GM12872 (cell line): Measurements from ENCODE around the gene MRC2.

Source experiments
- TF ChIP-seq, protein P1 (sequence below): IDR thresholded peaks from 3 replicates; pipeline ENCODE4 v1.5.1; 2011; ENCODE audit warnings: low read depth, mild to moderate bottlenecking, low read length, moderate library complexity; ENCODE audit not compliant: insufficient read depth

MRC2 gene

DNA sequence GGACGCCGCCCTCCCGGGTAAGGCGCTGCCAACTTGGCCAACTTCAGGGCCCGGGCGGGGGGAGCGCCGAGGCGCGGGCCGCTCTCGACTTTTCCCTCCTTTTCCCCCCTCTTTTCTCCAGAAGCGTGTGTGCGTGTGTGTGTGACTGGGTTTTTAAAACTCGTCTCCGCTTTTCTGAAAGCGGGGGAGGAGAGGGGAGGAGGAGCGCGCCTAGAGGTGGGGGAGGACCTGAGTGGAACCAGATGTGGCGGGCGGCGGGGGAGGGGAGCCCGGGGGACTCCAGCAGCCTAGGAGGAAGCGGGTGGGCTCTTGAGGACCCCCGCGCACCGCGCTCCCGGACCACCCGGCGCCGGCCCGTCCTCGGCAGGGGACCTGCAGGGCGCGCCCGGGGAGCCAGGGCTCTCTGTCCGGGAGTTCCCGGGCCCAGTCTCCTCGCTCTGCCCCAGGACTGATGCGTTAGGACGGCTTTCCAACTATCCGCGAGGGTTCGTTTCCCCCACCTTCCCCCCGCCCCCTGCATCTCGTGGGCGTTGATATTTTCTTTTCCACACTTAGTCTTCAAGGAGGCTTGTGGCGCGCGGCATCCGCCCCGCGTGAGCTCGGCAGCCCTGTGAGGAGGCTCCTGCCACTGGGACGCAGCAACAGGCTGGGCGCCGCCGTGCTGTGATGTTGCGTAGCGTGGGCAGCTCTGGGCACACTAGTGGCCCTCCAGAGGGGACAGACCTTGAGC lies 599 bp downstream of the MRC2 start:
- TF ChIP-seq, protein P1, sequence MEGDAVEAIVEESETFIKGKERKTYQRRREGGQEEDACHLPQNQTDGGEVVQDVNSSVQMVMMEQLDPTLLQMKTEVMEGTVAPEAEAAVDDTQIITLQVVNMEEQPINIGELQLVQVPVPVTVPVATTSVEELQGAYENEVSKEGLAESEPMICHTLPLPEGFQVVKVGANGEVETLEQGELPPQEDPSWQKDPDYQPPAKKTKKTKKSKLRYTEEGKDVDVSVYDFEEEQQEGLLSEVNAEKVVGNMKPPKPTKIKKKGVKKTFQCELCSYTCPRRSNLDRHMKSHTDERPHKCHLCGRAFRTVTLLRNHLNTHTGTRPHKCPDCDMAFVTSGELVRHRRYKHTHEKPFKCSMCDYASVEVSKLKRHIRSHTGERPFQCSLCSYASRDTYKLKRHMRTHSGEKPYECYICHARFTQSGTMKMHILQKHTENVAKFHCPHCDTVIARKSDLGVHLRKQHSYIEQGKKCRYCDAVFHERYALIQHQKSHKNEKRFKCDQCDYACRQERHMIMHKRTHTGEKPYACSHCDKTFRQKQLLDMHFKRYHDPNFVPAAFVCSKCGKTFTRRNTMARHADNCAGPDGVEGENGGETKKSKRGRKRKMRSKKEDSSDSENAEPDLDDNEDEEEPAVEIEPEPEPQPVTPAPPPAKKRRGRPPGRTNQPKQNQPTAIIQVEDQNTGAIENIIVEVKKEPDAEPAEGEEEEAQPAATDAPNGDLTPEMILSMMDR = no peak

DNA sequence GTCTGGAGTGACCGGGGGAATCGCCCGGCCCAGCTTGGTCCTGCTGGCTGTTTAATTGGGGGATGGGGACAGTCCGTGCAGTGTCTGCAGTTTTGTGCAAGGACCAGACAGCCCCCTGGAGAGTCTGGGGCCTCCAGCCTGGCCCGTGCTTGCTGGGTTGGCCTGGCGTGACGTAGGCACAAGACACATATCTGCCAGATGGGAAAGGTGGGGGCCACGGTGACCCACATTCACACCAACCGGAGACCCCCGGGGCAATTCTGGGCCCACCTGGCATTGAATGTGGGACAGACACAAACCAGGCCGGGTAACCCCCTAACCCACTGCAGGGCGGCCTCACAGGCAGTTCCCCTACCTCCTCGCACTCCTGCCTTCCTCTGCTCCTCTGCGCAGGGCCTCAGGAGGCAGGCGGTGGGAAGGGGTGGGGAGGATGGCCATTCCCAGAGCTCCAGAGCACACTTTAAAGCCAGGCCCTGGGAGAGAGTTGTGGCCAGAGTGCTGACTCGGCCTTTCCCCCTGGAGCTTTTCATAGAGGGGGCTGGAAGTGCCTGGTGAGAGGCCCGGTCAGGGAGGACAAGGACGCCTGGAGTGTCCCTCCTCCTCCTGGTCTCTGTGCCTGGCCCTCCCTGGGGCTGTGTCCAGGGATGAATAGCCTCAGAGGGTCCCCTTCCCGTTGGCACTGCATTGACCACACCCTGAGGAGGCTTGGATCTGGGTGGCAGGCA lies 1.5 kb downstream of the MRC2 start:
- TF ChIP-seq, protein P1 = no peak

DNA sequence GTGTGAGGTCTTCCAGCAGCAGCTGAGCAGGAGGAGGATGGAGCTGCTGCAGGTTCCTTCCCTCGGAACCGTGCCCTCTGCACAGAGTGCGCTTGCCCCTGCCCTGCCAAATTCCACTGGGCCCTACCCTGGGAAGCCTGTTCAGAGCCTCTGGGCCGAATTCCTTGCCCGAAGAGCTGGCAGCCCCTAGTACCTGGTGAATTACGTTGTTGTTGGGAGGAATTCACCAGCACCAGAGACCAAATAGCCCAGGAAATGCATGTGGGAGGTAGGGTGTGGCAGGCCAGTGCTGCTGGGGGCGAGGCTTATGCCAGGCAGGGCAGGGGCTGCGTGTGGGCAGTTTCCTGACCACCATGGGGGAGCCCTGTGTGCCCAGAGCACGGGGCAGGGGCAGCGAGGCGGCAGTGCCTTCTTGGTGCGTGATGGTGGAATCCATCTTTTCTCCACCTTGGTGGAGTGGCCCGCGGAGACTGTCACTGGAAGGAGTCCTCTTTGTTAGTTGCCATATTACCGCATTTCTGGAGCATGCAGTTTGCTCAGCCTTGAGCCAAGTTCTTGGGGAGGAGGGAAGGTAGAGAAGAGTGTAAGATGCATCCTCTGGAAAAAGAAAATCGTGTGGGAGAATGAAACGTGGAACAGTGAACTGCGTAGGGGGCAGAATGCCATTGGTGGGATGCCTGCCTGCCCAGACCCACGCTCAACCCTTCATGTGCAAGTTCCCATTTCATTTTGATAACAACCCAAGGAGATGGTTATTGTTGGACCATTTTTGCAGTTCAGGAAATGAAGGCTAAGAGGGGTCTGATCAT lies 2.3 kb downstream of the MRC2 start:
- TF ChIP-seq, protein P1 = no peak

DNA sequence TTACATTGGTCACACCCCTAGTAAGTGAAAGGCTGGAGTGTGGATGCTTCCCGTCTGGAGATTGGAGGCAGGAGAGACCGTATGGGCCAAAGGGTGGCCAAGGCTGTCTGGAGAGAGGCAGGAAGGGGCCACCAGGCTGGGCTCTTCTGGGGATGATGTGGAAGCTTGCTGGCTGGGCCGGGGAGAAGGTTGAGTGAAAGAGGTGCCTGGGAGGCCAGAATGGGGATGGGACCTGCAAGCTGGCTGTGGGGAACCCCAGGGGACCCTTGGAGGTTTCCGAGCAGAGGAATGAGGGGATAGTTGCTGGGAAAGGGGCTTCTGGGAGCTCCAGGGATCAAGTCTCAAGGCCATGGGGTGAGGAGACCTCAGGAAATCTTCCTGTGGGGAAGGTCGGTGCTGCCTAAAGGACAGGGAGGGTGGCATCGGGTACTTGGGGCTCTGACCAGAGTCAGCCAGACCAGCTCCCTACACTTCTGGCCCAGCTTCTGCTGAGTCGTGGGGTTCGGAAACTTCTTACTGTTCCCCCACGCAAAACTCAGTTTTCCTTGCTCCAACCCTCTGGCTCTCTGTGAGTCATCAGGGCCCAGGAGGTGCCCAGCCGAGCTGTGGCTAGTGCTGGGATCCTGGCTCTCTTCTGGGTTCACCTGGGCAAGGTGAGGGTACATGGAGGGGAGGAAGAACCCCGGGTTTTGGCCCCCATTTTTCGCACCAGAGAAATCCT lies 3.1 kb downstream of the MRC2 start:
- TF ChIP-seq, protein P1 = no peak

DNA sequence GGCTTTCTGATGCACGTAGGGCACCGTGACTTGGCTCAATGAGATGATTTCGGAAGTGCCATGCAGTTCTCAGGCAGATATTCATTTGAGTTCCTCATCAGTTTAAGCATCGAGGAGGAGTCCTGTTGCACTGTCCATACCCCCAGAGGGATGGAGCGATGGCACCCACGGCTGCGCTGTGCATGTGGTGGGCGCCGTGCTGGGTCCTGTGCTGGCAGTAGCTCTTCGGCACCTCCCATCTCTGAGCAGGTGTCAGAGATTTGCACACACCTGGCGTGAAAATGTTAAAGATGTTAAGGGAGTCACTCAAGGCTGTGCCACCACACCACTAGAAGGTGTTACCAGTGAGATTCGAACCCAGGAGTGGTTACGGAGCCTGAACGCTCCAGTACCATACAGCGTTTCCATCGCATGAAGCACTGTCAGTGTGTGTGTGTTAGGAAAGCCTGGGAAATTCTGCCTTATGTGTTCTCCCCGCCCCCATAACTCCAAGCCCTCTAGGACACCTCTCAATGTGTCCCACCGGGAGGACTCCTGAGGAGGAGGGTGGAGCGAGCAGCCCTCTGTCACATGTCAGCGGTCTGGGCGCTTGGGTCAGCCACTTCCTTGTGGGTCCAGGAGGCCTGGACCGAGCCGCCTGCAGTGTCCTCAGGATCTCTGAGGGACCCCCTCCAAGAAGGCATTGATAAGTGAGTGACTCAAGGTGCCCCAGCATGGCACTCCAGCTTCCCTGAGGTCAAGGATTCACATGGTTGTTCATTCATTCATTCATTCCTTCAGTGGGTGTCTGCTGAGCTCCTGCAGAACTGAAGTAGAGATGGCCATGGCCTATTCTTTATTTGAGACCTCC lies 3.8 kb downstream of the MRC2 start:
- TF ChIP-seq, protein P1 = no peak

DNA sequence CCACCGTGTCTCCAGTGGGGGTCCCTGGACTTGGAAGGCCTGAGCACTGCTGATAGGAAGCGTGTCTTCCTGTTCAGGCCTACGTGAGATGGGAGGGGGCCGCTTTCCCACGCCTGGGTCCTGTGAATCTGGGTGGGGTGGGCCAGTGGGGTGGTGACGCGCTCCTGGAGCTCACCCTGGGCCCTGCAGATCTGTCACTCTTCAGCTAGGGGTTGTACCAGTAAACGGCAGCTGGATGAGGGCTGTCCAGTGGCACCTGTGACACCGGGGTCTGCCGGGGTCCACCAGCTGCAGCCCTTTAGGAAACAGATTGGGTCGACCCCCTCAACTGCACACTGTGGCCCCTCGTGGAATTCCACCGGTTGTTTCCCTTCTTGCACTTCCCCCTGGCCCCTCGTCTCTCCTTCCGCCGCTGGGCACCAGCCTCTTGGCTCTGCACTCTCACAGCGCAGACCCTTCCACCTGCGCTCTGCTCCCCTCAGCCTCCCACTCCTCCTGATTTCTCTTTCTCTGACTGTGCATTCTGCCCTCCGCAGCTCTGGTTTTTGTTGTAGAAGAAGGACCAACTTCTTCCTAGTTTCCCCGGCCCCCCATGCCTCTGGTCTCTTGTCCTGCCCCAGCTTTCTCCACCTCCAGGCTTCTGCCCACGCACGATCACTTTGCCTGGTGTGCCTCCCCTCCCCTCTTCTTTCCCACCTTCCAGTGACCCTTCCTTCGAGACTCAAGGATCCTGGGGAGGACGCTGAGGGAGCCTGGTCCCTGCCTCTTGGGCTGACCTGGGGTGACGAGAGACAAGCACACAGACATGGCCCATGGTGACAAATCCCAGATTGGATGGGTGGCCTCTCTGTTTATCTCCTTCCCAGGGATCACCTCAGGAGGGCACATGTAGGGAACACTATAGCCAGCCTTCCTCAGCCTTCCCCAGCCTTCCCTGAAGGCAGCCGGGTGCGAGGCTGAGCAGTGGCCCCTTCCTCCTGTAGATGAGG lies 4.8 kb downstream of the MRC2 start:
- TF ChIP-seq, protein P1 = no peak
